IPS-NIHi11 (cell line): ENCODE results near the gene OR52E8.

Experiments
- DNase-seq: peaks from one replicate; pipeline ENCODE4 v3.0.0; 2012; ENCODE audit warnings: mixed read lengths, low spot score

OR52E8 gene

DNA sequence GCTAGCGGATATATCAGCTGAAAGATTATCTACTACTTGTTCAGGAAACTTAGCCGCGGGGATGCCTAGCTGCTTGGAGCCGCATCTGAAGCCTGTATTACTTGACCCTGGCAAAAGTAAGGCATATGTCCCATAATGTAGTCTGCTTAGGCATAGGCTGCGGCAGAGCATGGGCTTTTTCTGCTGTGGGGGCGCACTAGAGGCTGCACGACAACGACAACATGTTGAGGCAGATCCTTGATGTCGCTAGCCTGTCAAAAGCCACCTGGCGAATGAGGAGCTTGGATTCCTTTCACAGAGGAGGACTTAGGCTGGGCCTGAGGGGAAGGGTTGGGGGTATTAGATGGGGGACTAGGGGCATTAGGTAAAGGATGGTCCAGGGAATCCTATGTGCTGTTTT is 49.9 kb downstream of the OR52E8 start:
- no peak for DNase-seq
